GM19099 (cell line): ENCODE data around the gene MADCAM1.

Experiments
- POLR2A ChIP-seq: IDR thresholded peaks from 3 replicates; pipeline ENCODE4 v1.6.1; 2011; ENCODE audit warnings: low read depth; ENCODE audit not compliant: insufficient read length; ENCODE audit errors: extremely low read depth

Gene MADCAM1

GRCh38 chr19:539429-540030 is 43.2 kb downstream of the MADCAM1 start:
- no peak for TF ChIP-seq POLR2A

- no peak for TF ChIP-seq POLR2A
Observed at GRCh38 chr19:540867-541637, 44.8 kb downstream of the MADCAM1 start.

- TF ChIP-seq POLR2A = no peak
Observed at GRCh38 chr19:541699-542098, 45.4 kb downstream of the MADCAM1 start.

- no peak for TF ChIP-seq POLR2A
Observed at GRCh38 chr19:542173-542866, 46.0 kb downstream of the MADCAM1 start.

- no peak for TF ChIP-seq POLR2A
Observed at GRCh38 chr19:543910-544608, 47.8 kb downstream of the MADCAM1 start, which contains the start of gene GZMM. TSS of gene GZMM (plus strand) at chr19:544053. CDS start at chr19:544072, 19 bp downstream.

GRCh38 chr19:547117-547516 is 50.8 kb downstream of the MADCAM1 start:
- TF ChIP-seq POLR2A = no peak

GRCh38 chr19:547836-548720 is 51.8 kb downstream of the MADCAM1 start:
- TF ChIP-seq POLR2A = no peak

- no peak for TF ChIP-seq POLR2A
Observed at GRCh38 chr19:548886-549830, 52.9 kb downstream of the MADCAM1 start.

- no peak for TF ChIP-seq POLR2A
Observed at GRCh38 chr19:554817-555216, 58.5 kb downstream of the MADCAM1 start.
